GM12878 (cell line): Measurements from ENCODE around the gene MSX2. TPM values are rescaled to one million over a fixed set of nuclear protein-coding genes. Genes with fewer than 3 reads are reported as not detected.

ENCODE experiments used
- ATAC-seq: fragments of 200-7000 bp; cut with Tn5 transposase; 3 replicates; pipeline ENCODE4 v1.9.1; 2020; ENCODE audit warnings: mild to moderate bottlenecking, moderate library complexity
- BruUV-seq: library from RNA; stranded (reverse); fragments of 400-500 nt; replicated peaks from 2 replicates; lab custom pipeline; 2021; lab: Mats Ljungman, UMichigan
- CTCF ChIA-PET: fragments of 300-600 bp; sonication (Branson Sonifier 250); formaldehyde crosslinking; extraction: SDS; loops from one replicate; lab custom pipeline; 2021; ENCODE audit warnings: inconsistent platforms; lab: Yijun Ruan, JAX
- POLR2A ChIA-PET: fragments of 350-600 bp; formaldehyde crosslinking; extraction: SDS; loops from one replicate; lab custom pipeline; 2021; ENCODE audit warnings: inconsistent platforms; lab: Charles Lee
- RAD21 ChIA-PET: fragments of 300-600 bp; sonication (Branson Sonifier 250); formaldehyde crosslinking; loops from one replicate; lab custom pipeline; 2023; ENCODE audit warnings: antibody characterized with exemption; ENCODE audit not compliant: unreplicated experiment; lab: Charles Lee
- SMC1A ChIA-PET: fragments of 300-600 bp; sonication (Branson Sonifier 250); formaldehyde crosslinking; loops from one replicate; lab custom pipeline; 2023; ENCODE audit not compliant: unreplicated experiment, uncharacterized antibody; lab: Charles Lee
- DNase-seq: peaks from one replicate; pipeline ENCODE4 v3.0.0-alpha.2; 2011; ENCODE audit warnings: low read depth, low spot score
- FAIRE-seq: peaks from 3 replicates; lab custom pipeline; 2011; peaks lifted over from hg19 to GRCh38; lab: Jason Lieb, UNC
- H2AFZ ChIP-seq: 2 replicates; pipeline ENCODE4 v1.6.0; 2011; ENCODE audit warnings: low read depth, low read length, control low read depth; ENCODE audit not compliant: control insufficient read depth
- H3K27ac ChIP-seq: 2 replicates; pipeline ENCODE4 v1.5.1; 2011; ENCODE audit warnings: control low read depth; ENCODE audit not compliant: control insufficient read depth, insufficient read depth
- H3K27me3 ChIP-seq, 2 experiments: replicated peaks in 1 of 2; 2 replicates each; pipeline versions ENCODE4 v1.6.0 to v1.6.1; 2011; ENCODE audit warnings: low read length in 1 of 2; ENCODE audit not compliant: control insufficient read depth in 2 of 2, insufficient read depth in 2 of 2
- H3K36me3 ChIP-seq, 2 experiments: 2 replicates each; pipeline ENCODE4 v1.5.1; 2011; ENCODE audit warnings: low read length in 1 of 2; ENCODE audit not compliant: control insufficient read depth in 2 of 2, insufficient read depth in 2 of 2
- H3K4me1 ChIP-seq: 2 replicates; pipeline ENCODE4 v1.6.1; 2011; ENCODE audit warnings: mild to moderate bottlenecking, low read length, moderate library complexity, mixed read lengths; ENCODE audit not compliant: control insufficient read depth, insufficient read depth
- H3K4me2 ChIP-seq: 2 replicates; pipeline ENCODE4 v1.6.0; 2011; ENCODE audit warnings: control low read depth; ENCODE audit not compliant: control insufficient read depth, insufficient read depth
- H3K4me3 ChIP-seq: fragments of 200-600 bp; sonication (generic); 2 replicates; pipeline ENCODE4 v1.5.1; 2016
- H3K79me2 ChIP-seq: 2 replicates; pipeline ENCODE4 v1.6.0; 2011; ENCODE audit warnings: low read length; ENCODE audit not compliant: control insufficient read depth, insufficient read depth
- H3K9ac ChIP-seq: 2 replicates; pipeline ENCODE4 v1.8.0; 2011; ENCODE audit warnings: low read length, control low read depth, mixed read lengths; ENCODE audit not compliant: control insufficient read depth, insufficient read depth
- H3K9me3 ChIP-seq: replicated peaks from 3 replicates; pipeline ENCODE4 v1.5.1; 2011; ENCODE audit warnings: mild to moderate bottlenecking, low read length; ENCODE audit not compliant: control insufficient read depth, insufficient read depth
- H4K20me1 ChIP-seq: 2 replicates; pipeline ENCODE4 v1.6.0; 2011; ENCODE audit not compliant: control insufficient read depth, insufficient read depth
- CREM ChIP-seq: IDR thresholded peaks from 2 replicates; pipeline ENCODE4 v1.6.1; 2014; ENCODE audit warnings: antibody characterized with exemption, low read depth
- ETV6 ChIP-seq, 2 experiments: fragments of 450-650 bp in 1 of 2; IDR thresholded peaks in 1 of 2; conservative IDR thresholded peaks in 1 of 2; 2 replicates each; pipeline ENCODE4 v1.6.1; 2014; ENCODE audit warnings: antibody characterized with exemption in 1 of 2, borderline replicate concordance in 1 of 2, low read depth in 1 of 2, mild to moderate bottlenecking in 1 of 2, moderate library complexity in 1 of 2
- FOXK2 ChIP-seq: fragments of 450-650 bp; IDR thresholded peaks from 2 replicates; pipeline ENCODE4 v1.6.1; 2017; ENCODE audit warnings: mild to moderate bottlenecking, moderate library complexity
- NBN ChIP-seq: fragments of 450-650 bp; IDR thresholded peaks from 2 replicates; pipeline ENCODE4 v1.6.1; 2016
- NFXL1 ChIP-seq: fragments of 450-650 bp; IDR thresholded peaks from 2 replicates; pipeline ENCODE4 v1.6.1; 2017; ENCODE audit warnings: antibody characterized with exemption, mild to moderate bottlenecking, borderline replicate concordance
- NFYB ChIP-seq: IDR thresholded peaks from 2 replicates; pipeline ENCODE4 v1.6.1; 2011; ENCODE audit warnings: low read depth, mild to moderate bottlenecking, low read length, improper control_type of control experiment, moderate library complexity; ENCODE audit not compliant: insufficient read depth
- NR2C1 ChIP-seq: fragments of 450-650 bp; IDR thresholded peaks from 2 replicates; pipeline ENCODE4 v1.6.1; 2017; ENCODE audit warnings: antibody characterized with exemption, mild to moderate bottlenecking, moderate library complexity
- PAX8 ChIP-seq: fragments of 450-650 bp; IDR thresholded peaks from 2 replicates; pipeline ENCODE4 v1.6.1; 2017; ENCODE audit warnings: mild to moderate bottlenecking, moderate library complexity
- PML ChIP-seq: IDR thresholded peaks from 2 replicates; pipeline ENCODE4 v1.6.1; 2012; ENCODE audit warnings: low read length, inconsistent platforms
- POU2F2 ChIP-seq: IDR thresholded peaks from 3 replicates; pipeline ENCODE4 v1.6.1; 2011; ENCODE audit warnings: low read depth, mild to moderate bottlenecking, low read length, borderline replicate concordance
- REST ChIP-seq: IDR thresholded peaks from 2 replicates; pipeline ENCODE4 v1.6.1; 2012; ENCODE audit warnings: mild to moderate bottlenecking, low read depth, low read length
- TCF12 ChIP-seq: IDR thresholded peaks from 2 replicates; pipeline ENCODE4 v1.6.1; 2011; ENCODE audit warnings: low read depth, mild to moderate bottlenecking, low read length
- ZZZ3 ChIP-seq: IDR thresholded peaks from 2 replicates; pipeline ENCODE4 v1.6.1; 2011; ENCODE audit warnings: low read depth; ENCODE audit not compliant: control insufficient read depth, insufficient read length
- WGBS: methylation state at CpG from one replicate; pipeline ENCODE4 v1.1.6; 2016; ENCODE audit warnings: low lambda C conversion rate; ENCODE audit not compliant: insufficient replicate concordance, insufficient coverage; ENCODE audit errors: missing lambda C conversion rate; 5-methylcytosine and 5-hydroxymethylcytosine counted together
- in situ Hi-C: fragments of 300-500 bp; cut with MboI; formaldehyde crosslinking; loops from 9 replicates; pipeline ENCODE4 v1.14.3; 2018; ENCODE audit warnings: mixed read lengths
- intact Hi-C: fragments of 100-400 bp; cut with micrococcal nuclease; formaldehyde crosslinking; loops from one replicate; pipeline ENCODE4 v1.14.2; 2022; ENCODE audit not compliant: unreplicated experiment
- polyA plus RNA-seq, 11 experiments: library from polyadenylated mRNA; depleted of rRNA in 4 of 11; unstranded in 6 of 11; stranded (reverse) in 5 of 11; fragments of >200 nt; fragmentation: Nextera tagmentation in 4 of 11; fragmentation: Illumina TruSeq in 1 of 11; extraction: Ambion mirVana in 4 of 11; extraction: Trizol in 1 of 11; gene quantifications; 1 replicate in 1 of 11; 2 replicates in 10 of 11; pipeline versions ENCODE4 v1.2.1 to v1.2.3, GENCODE V29; 2011 to 2016; ENCODE audit warnings: inconsistent platforms in 2 of 11, missing spikeins in 2 of 11, low read depth in 1 of 11
- total RNA-seq, 4 experiments: library from RNA; depleted of rRNA in 3 of 4; stranded (reverse); fragments of >200 nt in 3 of 4; fragmentation: Illumina TruSeq in 1 of 4; extraction: Trizol in 1 of 4; gene quantifications; 2 replicates each; pipeline versions ENCODE4 v1.2.1 to v1.2.3, GENCODE V29; 2013 to 2021

MSX2 gene
- total and polyA plus RNA-seq, 10 of the 15 experiments (the other 5 are each of a cell fraction or from before 2014, with no cell fraction given): not detected

DNA sequence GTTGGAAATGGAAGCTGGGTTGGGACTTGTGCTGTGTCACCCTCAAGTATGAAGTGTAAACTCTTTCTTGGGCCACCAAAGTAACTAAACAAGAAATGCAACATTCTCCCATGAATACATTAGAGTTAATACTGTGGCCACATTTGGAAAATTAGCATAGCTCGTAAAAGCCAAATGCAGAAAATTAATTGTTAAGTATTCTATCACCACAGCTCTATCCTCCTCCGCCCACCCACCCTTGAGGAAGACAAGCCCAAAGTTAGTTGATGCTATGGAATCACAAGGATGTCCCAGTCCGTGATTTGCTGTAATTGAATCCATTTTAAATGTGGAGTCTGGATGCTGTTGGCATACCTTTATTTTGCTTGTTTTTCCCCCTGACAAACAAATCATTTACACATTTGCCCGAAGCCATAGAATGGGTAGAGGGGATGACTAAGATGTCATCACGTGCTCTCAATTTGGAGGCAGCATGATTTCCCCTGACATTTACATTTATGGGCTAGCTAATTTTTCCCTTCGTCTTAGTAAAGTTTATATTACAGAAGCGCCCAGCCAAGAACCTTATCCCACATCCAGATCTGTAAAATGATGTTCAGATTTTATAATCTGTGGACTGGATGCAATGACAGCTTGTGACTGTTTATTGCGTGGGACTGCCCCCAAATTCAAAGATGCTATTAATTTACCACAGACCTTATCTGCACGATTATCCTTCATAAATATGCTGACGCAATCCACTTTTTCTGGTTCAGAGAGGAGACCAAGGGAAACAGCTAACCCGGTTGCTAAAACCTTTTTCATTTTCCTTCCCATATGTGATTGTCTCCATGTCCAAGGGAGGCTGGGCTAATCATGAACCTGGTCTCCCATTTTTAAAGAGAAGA lies 3.7 kb downstream of the MSX2 start:
- CTCF ChIA-PET: no interaction called here
- BruUV-seq: no TSS peak
- POLR2A ChIA-PET: no interaction called here
- DNase-seq (no peak), FAIRE-seq (no peak), ATAC-seq (no peak)
- no peak overlapping the region for H3K4me3 ChIP-seq
- in situ Hi-C loops (no loop called here), intact Hi-C loops (no loop called here)
- no peak overlapping the region for H2AFZ ChIP-seq
- H3K9ac ChIP-seq: no peak overlapping the region
- no peak overlapping the region for H3K27ac ChIP-seq
- no peaks in the 10 kb centered on the region for H3K36me3 ChIP-seq
- RAD21 ChIA-PET: no interaction called here
- no peaks in the 10 kb centered on the region for H3K79me2 ChIP-seq
- no peaks in the 10 kb centered on the region; the same call in 2 of the 3 replicates for H3K9me3 ChIP-seq
- 11% methylated on average over 11 of the region's 11 CpGs for WGBS
- no peaks in the 10 kb centered on the region for H3K4me1 ChIP-seq
- TF ChIP-seq POU2F2: no peak
- no peak for TF ChIP-seq CREM
- no peak for TF ChIP-seq ETV6 (conservative IDR thresholded peaks at IDR 0.05 in 1 of 2, IDR thresholded peaks at IDR 0.05 in 1 of 2; ENCODE audit: borderline replicate concordance in 1 of 2, low read depth in 1 of 2)
- no peak for TF ChIP-seq FOXK2
- TF ChIP-seq NBN: no peak
- no peak for TF ChIP-seq REST
- TF ChIP-seq TCF12: no peak
- no peak for TF ChIP-seq NFXL1
- no peak for TF ChIP-seq PML
- no peak for TF ChIP-seq NR2C1
- TF ChIP-seq PAX8: no peak
- TF ChIP-seq NFYB: no peak
- TF ChIP-seq ZZZ3: no peak
- no peak overlapping the region for H3K4me2 ChIP-seq
- peaks cover 10 to 11% of the 10 kb centered on the region in 2 experiments for H3K27me3 ChIP-seq
- H4K20me1 ChIP-seq: no peaks in the 10 kb centered on the region
- SMC1A ChIA-PET: no interaction called here
